GM18907 (cell line): ENCODE measurements around the gene CREBL2.
"Not testable (repeated sequence)": the region's sequence is repeated elsewhere in the genome, so short reads cannot be mapped to it uniquely, and the experiment has no call there.

Source experiments
- ATAC-seq: cut with Tn5 transposase; IDR thresholded peaks from one replicate; pipeline ENCODE4 v1.9.1; 2021; ENCODE audit warnings: mild to moderate bottlenecking, moderate library complexity; ENCODE audit not compliant: unreplicated experiment

CREBL2 gene, protein sequence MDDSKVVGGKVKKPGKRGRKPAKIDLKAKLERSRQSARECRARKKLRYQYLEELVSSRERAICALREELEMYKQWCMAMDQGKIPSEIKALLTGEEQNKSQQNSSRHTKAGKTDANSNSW

GRCh38 chr12:12611512-12612306 lies at the start of gene CREBL2:
TSS of gene CREBL2 (plus strand) at chr12:12611876. CDS start at chr12:12612173, 297 bp downstream.
- peak; percentile 83 for ATAC-seq

DNA sequence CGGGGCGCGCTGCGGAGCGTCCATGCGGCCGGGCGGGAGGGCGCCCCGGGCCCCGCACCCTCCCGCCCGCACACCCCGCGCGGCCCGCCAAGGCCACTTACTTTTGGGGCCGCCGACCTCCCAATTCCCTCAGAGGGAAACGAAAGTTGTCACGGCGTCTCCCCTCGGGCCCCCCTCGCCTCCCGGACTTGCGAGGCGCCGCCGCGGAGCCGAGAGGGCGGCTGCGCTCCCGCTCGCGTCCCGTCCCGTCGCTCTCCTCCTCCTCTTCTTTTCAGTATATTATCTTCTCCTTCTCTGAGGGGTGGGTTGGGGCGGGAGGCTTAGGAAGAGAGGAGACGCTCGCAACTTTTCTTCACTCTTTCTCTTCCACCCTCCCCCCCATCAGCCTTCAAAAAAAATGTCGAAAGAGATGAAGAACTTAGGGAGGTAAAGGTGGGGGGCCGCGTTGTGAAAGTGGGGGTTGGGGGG lies 49.6 kb upstream of the CREBL2 start:
- ATAC-seq, result no peak

GRCh38 chr12:12562585-12563261 lies 49.0 kb upstream of the CREBL2 start, which contains the start of gene DUSP16:
TSS of gene DUSP16 (minus strand) at chr12:12562863. CDS start at chr12:12521098, 41,765 bp downstream.
- ATAC-seq, result peak; percentile 70

DNA sequence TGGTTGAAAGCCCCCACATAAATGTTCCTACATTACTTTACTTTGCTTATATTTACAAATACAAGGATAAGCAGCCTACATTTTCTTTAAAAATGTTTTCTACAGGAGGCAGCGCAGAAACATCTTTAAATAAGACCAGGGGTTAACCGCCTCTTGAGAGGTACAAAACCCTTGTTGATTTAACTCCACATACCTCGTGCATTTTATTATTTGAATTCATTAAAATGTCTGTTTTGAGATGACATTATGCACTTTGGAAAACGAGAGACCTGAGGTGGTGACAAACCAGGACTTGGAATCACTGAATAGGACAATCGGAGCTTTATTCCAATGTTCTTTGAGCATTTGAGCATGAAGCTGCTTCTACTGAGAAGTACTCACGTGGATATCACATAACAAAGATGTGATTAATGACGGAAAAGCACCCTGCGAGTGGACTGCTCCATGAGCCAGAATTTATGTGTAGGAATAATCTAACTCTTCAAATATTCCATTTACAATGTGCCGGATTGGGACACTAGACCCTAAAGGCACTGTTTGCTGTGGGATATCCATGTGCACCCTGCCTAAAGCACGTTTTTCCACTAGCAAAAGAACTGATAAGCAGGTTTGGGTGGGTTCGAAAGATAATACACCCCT lies 48.3 kb upstream of the CREBL2 start:
- ATAC-seq, result no peak

- no peak for ATAC-seq
Measured at GRCh38 chr12:12564911-12565310, 46.8 kb upstream of the CREBL2 start.

DNA sequence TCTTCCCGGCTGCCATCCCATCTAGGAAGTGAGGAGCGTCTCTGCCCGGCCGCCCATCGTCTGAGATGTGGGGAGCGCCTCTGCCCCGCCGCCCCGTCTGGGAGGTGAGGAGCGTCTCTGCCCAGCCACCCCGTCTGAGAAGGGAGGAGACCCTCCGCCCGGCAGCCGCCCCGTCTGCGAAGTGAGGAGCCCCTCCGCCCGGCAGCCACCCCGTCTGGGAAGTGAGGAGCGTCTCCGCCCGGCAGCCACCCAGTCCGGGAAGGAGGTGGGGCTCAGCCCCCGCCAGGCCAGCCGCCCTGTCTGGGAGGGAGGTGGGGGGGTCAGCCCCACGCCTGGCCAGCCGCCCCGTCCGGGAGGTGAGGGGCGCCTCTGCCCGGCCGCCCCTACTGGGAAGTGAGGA lies 45.7 kb upstream of the CREBL2 start:
- not testable (repeated sequence) for ATAC-seq

- ATAC-seq, result no peak
Measured at GRCh38 chr12:12572659-12573058, 39.0 kb upstream of the CREBL2 start.

DNA sequence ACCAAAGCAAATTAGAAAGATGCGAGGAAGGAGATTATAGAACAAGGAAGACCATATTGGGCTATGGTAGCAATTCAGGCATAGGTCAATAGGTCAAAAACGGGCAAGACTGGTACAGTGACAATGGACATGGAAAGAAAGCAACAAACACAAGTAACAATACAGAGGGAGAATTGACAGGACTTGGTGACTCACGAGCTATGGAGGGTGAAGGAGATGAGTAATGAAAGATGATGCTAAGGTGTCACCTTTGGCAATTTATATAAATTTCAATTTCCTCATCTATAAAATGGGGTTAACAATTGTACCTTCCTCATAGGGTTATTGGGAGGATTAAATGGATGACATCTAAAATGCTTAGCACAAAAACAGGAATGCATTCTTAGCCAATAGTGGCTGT lies 33.9 kb upstream of the CREBL2 start:
- no peak for ATAC-seq

DNA sequence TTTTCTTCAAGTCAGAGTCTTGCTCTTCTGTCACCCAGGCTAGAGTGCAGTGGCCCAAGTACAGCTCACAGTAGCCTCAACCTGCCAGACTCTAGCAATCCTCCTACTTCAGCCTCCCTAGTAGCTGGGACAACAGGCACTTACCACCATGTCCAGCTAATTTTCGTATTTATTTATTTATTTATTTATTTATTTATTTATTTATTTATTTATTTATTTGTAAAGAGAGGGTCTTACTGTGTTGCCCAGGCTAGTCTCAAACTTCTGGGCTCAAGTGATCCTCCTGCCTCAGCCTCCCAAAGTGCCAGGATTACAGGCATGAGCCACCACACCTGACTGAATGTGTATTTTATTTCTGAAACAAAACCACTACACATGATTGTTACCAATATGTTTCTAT lies 31.0 kb upstream of the CREBL2 start:
- ATAC-seq, result not testable (repeated sequence)

DNA sequence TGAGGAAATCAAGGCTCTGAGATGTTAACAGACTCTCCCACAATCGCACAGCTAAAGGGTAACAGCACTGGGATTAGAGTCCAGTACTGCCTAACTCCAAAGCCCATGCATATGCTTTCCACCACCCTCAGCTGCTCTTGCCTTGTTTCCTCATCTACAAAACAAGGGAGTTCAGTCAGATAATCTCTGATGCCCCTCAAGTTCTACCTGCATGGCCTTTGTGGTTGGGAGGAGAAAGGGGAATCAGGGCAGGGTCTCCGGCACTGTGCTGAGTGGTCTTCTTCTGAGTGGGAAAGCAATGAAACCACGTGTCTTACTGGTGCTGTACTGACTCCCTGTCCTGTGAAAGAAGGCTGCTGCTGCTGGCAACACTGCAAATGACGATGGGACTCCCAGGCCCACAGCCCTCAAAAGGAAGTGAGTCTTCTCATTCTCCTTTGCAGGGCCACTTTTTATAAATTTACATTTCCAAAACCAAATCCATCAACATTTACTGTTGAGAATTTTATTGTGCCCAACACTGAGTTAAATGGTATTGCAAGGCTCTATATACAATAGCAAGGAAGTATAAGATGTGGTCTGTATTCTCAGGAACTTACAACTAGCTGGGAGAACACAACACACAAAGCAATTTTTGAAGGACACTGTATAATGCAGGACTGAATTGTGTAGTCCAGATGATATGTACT lies 29.3 kb upstream of the CREBL2 start:
- peak; percentile 39 for ATAC-seq

DNA sequence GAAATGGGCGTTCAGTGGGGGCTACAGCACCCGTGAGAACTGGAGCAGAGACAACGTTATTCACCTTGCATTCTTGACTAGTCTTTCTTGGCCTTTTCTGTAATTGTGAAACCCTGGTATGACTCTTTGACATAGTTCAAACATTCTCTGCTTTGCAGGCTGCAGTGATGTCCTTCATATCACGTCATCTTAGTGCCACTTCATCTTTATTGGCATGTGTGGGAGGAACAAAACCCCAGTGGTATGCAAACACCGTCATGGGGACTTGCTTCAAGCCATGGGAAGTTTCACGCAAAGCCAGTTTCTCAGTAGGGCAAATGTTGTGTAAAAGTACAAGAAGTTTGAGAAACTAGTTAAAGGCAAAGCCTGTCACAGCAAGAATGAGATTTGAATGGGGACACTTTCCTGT lies 28.8 kb upstream of the CREBL2 start:
- peak; percentile 90 for ATAC-seq

DNA sequence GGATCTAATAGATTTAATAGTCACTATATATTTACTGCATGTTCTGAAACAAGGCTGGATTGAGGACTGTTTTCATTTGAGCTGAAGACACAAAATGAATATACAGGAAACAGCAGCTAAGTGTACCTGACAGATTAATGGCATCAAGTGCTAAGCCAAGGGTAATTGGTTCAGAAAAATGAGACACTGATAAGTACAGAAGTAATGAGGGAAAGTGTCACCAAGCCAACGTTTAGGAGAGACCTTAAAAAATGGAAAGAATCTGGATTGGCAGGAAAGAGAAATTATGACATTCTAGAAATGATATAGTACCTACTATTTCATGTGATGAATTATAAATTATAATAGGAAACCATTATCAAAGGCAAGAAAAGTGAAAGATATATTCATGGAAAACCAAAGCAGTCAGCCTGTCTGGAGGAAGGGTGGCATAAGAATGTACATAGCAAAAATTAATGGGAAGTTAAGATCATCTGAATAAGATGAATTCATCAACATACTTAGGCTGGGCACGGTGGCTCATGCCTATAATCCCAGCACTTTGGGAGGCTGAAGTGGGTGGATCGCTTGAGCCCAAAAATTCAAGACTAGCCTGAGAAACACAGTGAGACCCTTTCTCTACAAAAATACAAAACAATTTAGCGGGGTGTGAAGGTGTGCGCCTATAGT lies 28.0 kb upstream of the CREBL2 start:
- ATAC-seq, result no peak

DNA sequence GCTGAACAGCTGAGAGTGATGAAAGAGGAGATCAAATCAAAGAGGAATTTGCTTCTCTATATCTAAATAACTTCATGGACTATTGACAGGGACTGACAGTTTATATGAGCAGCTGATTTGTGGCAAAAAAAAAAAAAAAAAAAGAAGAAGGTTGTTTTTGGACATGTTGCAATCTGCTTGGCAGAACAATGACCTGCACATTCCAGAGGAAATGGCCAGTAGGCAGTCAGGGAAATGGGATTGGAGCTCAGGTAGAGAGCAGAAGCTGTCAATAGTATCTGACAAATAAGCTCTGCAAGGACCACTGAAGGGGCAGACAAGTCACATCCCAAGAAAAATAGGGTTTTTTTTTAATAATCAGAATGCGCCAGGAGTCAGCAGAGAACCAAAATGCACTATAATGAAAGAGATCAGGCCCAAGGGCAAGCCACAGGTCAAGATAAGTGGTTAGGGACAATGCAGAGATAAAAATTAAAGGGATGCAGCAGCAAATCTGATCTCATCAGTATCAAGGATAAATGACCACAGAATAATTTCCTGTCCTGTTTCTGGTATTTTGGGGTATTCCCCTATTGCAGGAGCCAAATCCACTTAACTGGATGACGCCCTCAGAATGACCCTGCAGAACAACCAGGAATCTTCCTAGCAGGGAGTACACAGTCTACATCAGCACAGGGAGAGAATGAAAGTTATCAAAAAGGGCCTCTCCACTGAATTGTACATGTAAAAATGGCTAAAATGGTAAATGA lies 26.4 kb upstream of the CREBL2 start:
- no peak for ATAC-seq

GRCh38 chr12:12586879-12587675 lies 24.6 kb upstream of the CREBL2 start:
- no peak for ATAC-seq

DNA sequence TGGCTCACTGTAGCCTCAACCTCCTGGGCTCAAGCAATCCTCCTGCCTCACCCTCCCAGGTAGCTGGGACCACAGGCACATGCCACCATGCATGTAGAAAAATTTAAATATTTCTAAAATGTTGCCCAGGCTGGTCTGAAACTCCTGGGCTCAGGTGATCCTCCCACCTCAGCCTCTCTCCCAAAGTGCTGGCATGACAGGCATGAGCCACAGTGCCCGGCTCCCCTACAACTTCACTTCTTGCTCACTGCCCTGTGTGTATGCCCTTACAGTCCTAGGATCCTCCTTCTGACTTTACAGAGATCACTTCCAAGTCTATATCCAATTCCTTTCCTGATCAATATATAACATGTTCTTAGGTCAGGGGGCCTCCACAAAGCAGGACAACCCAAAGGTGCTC lies 23.8 kb upstream of the CREBL2 start:
- no peak for ATAC-seq

DNA sequence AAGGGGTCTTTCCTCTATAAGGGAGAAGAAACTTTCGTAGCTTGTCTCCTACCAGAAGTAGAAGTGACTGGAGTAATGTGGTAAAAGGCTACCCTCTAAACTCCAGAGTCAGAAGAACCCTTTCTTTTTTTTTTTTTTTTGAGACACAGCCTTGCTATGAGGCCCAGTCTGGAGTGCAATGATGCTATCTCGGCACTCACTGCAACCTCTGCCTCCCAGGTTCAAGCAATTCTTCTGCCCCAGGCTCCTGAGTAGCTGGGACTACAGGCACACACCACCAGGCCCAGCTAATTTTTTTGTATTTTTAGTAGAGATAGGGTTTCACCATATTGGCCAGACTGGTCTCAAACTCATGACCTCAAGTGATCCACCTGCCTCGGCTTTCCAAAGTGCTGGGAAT lies 23.2 kb upstream of the CREBL2 start:
- not testable (repeated sequence) for ATAC-seq

DNA sequence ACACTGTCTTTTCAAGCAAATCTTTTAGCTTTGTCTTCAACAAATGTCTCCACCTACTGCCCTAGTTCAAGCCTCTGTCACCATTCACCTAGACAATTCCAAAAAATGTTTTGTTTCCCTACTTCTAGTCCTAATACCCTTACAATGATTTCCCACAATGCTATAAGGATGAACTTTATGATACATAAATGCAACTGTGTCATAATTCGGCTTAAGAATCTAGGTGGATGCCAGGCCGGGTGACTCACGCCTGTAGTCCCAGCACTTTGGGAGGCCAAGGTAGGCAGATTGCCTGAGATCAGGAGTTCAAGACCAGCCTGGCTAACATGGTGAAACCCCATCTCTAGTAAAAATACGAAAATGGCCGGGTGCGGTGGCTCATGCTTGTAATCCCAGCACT lies 20.7 kb upstream of the CREBL2 start:
- ATAC-seq, result no peak

- no peak for ATAC-seq
Measured at GRCh38 chr12:12592930-12593329, 18.7 kb upstream of the CREBL2 start.

GRCh38 chr12:12595929-12596328 lies 15.7 kb upstream of the CREBL2 start:
- ATAC-seq, result not testable (repeated sequence)
